ENCODE measurements around the gene MED16. TPM values are rescaled to one million over a fixed set of nuclear protein-coding genes. Genes with fewer than 3 reads are reported as not detected.

The MED16 gene
- total and polyA plus RNA-seq, 2 of the 4 experiments (the other 2 are of a cell fraction) = 8.1 to 40.2 TPM

DNA sequence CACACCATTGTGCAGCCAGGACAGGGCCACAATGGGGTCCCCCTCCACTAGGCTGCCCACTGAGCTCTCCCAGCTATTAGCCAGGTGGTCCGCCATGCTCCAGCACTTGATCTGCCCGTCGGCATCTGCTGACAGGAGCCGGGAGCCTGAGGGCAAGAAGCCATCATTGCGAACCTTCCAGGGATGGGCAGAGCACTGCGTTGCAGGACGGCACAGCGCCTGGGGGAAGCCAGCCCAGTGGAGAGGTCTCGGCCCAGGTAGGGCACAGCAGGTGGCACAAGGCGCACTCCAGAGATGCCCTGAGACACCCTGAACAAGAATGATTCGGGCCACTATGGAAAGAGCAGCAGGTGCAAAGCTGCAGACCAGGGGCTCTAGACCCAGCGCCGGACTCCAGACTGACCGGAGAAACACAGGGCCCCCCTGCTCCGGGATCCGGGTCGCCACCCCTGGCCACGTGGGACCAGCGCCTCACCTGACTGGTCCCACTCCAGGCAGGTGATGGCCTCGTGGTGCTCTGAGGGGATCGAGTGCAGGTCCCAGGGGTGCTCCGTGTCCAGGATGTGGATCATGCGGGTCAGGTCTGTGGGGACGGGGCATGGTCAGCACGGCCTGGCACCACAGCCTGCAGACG is 3.2 kb downstream of the MED16 start:
- no peak overlapping the region for H2BK15ac ChIP-seq (ENCODE audit: low read depth, low read length)
- H4K8ac ChIP-seq (ENCODE audit: low read depth in 2 of 2, low read length in 2 of 2) = no peak overlapping the region
- no peak overlapping the region for H2AK9ac ChIP-seq (replicated peaks; ENCODE audit: low read depth, low read length, poor library complexity)
- no peak overlapping the region for H4K5ac ChIP-seq (ENCODE audit: low read depth, low read length)
- no peak overlapping the region for H3K23ac ChIP-seq (ENCODE audit: low read depth, low read length)
- DNase-seq (no peak), ATAC-seq (ENCODE audit: low read depth) (no peak)
- ChIA-PET POLR2A (ENCODE audit: unreplicated experiment) (no interaction called here), CTCF (no interaction called here)
- TF ChIP-seq, protein P1, sequence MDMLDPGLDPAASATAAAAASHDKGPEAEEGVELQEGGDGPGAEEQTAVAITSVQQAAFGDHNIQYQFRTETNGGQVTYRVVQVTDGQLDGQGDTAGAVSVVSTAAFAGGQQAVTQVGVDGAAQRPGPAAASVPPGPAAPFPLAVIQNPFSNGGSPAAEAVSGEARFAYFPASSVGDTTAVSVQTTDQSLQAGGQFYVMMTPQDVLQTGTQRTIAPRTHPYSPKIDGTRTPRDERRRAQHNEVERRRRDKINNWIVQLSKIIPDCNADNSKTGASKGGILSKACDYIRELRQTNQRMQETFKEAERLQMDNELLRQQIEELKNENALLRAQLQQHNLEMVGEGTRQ (IDR thresholded peaks at IDR 0.05; ENCODE audit: low read depth, low read length) = no peak
- no peak for TF ChIP-seq MXI1 (IDR thresholded peaks at IDR 0.05; ENCODE audit: borderline replicate concordance, low read depth, low read length)
- dilution Hi-C loops (cut with HindIII; ENCODE audit: low sequenced_read_pairs, unreplicated experiment) (no loop called here), in situ Hi-C loops (cut with MboI; ENCODE audit: low sequenced_read_pairs) (no loop called here), intact Hi-C loops (cut with micrococcal nuclease) (no loop called here)
- no peak overlapping the region for H2BK20ac ChIP-seq (ENCODE audit: low read depth, low read length)
- H2BK5ac ChIP-seq (ENCODE audit: low read depth, low read length, poor library complexity, severe bottlenecking) = no peak overlapping the region
- H4K20me1 ChIP-seq (ENCODE audit: insufficient read depth, low read length) = peaks cover 6% of the 10 kb centered on the region
- H2BK120ac ChIP-seq (ENCODE audit: low read depth, low read length) = no peak overlapping the region
- H3K18ac ChIP-seq (ENCODE audit: low read depth, low read length) = no peak overlapping the region
- H3K27me3 ChIP-seq (ENCODE audit: control insufficient read depth, insufficient read depth, low read length) = no peaks in the 10 kb centered on the region
- no peak overlapping the region for H2AK5ac ChIP-seq (ENCODE audit: low read depth, low read length)
- H3K9ac ChIP-seq (ENCODE audit: low read depth, low read length) = no peak overlapping the region
- WGBS, 2 experiments (ENCODE audit: extremely low coverage in 2 of 2, insufficient read length in 1 of 2) = 92% methylated on average over 24 of the region's 26 CpGs; no CpG with 5 or more reads in 1 of the 2 experiments
- peak overlapping the region; percentile 23 for H2AFZ ChIP-seq (replicated peaks; ENCODE audit: low read length, poor library complexity)
- no peak overlapping the region for H3K56ac ChIP-seq (ENCODE audit: extremely low read depth, insufficient read depth, low read length)
- H3K4me3 ChIP-seq (ENCODE audit: insufficient read depth, low read depth, low read length) = no peak overlapping the region
- no TSS peak for BruUV-seq (replicated peaks)
- no peak overlapping the region for H3K4ac ChIP-seq (ENCODE audit: low read depth, low read length)
- no peak overlapping the region for H3K14ac ChIP-seq (replicated peaks; ENCODE audit: low read depth, low read length)
- no peak overlapping the region for H3K4me2 ChIP-seq (ENCODE audit: low read depth, low read length)
- H4K91ac ChIP-seq (ENCODE audit: insufficient read depth, low read depth, low read length) = no peak overlapping the region
- no peaks in the 10 kb centered on the region for H3K9me3 ChIP-seq (ENCODE audit: control insufficient read depth, insufficient read depth, low read length)
- peaks cover 13 to 39% of the 10 kb centered on the region in 2 experiments; a peak in 3 of 4 replicates for H3K79me1 ChIP-seq (ENCODE audit: low read depth in 1 of 2, low read length in 2 of 2)
- H3K9me1 ChIP-seq (ENCODE audit: insufficient read depth, low read length) = peaks cover 2% of the 10 kb centered on the region; the same call in 1 of the 2 replicates
- peaks cover 46% of the 10 kb centered on the region for H3K36me3 ChIP-seq (ENCODE audit: control insufficient read depth, insufficient read depth, low read length)
- H3K4me1 ChIP-seq (ENCODE audit: control insufficient read depth, insufficient read depth, low read length) = no peaks in the 10 kb centered on the region
- no peak overlapping the region for H3K27ac ChIP-seq (ENCODE audit: insufficient read depth, low read length)

Data from IMR-90 (cell line).